ENCODE data around the gene OOSP4B. TPM values are rescaled to one million over a fixed set of nuclear protein-coding genes. Genes with fewer than 3 reads are reported as not detected.
"Not testable (repeated sequence)": the region's sequence is repeated elsewhere in the genome, so short reads cannot be mapped to it uniquely, and the experiment has no call there.

Gene OOSP4B
- not detected for total RNA-seq

GRCh38 chr11:60016881-60017280 lies at the start of gene OOSP4B:
OOSP4B (plus strand) TSS chr11:60017181.
- DNase-seq (ENCODE audit: low spot score in 2 of 2) (no peak), FAIRE-seq (no peak)

GRCh38 chr11:59967677-59968394 lies 49.1 kb upstream of the OOSP4B start:
- FAIRE-seq, result no peak

GRCh38 chr11:59968395-59968783 lies 48.6 kb upstream of the OOSP4B start:
- DNase-seq (ENCODE audit: low spot score in 2 of 2) (no peak), FAIRE-seq (no peak)

More at GRCh38 chr11:59967677-59968394, 49.1 kb upstream of the OOSP4B start:
- DNase-seq (ENCODE audit: low spot score in 2 of 2), result no peak

GRCh38 chr11:59973097-59973496 lies 43.9 kb upstream of the OOSP4B start:
- no peak for DNase-seq (ENCODE audit: low spot score in 2 of 2)
- no peak for FAIRE-seq

- DNase-seq (ENCODE audit: low spot score in 2 of 2) (no peak), FAIRE-seq (no peak)
These were observed 35.7 kb upstream of the OOSP4B start for GRCh38 chr11:59981106-59981770.

- not testable (repeated sequence) for DNase-seq (ENCODE audit: low spot score in 2 of 2); FAIRE-seq
These were observed 34.9 kb upstream of the OOSP4B start for GRCh38 chr11:59982037-59982436.

- DNase-seq (ENCODE audit: low spot score in 2 of 2), result no peak
- FAIRE-seq, result no peak
These were observed 33.8 kb upstream of the OOSP4B start for GRCh38 chr11:59983212-59983611.

- DNase-seq (ENCODE audit: low spot score in 2 of 2), result no peak
- no peak for FAIRE-seq
These were observed 32.6 kb upstream of the OOSP4B start for GRCh38 chr11:59984368-59984767.

- DNase-seq (ENCODE audit: low spot score in 2 of 2) (no peak), FAIRE-seq (peak; percentile 3)
These were observed 26.6 kb upstream of the OOSP4B start for GRCh38 chr11:59990421-59990820.

- no peak for FAIRE-seq
- DNase-seq (ENCODE audit: low spot score in 2 of 2), result no peak
These were observed 24.6 kb upstream of the OOSP4B start for GRCh38 chr11:59992425-59992824.

- FAIRE-seq (no peak), DNase-seq (ENCODE audit: low spot score in 2 of 2) (no peak)
These were observed 19.2 kb upstream of the OOSP4B start for GRCh38 chr11:59997800-59998199.

GRCh38 chr11:59999691-60000090 lies 17.3 kb upstream of the OOSP4B start:
- no peak for FAIRE-seq

GRCh38 chr11:60003729-60004128 lies 13.3 kb upstream of the OOSP4B start:
- FAIRE-seq, result no peak
- DNase-seq (ENCODE audit: low spot score in 2 of 2), result no peak

More at GRCh38 chr11:59999691-60000090, 17.3 kb upstream of the OOSP4B start:
- no peak for DNase-seq (ENCODE audit: low spot score in 2 of 2)

GRCh38 chr11:60005360-60005759 lies 11.6 kb upstream of the OOSP4B start:
- DNase-seq (ENCODE audit: low spot score in 2 of 2) (no peak), FAIRE-seq (no peak)

GRCh38 chr11:60018058-60018457 lies 1.1 kb downstream of the OOSP4B start:
- FAIRE-seq, result no peak
- no peak for DNase-seq (ENCODE audit: low spot score in 2 of 2)

GRCh38 chr11:60020376-60020775 lies 3.4 kb downstream of the OOSP4B start:
- not testable (repeated sequence) for FAIRE-seq; DNase-seq (ENCODE audit: low spot score in 2 of 2)

- no peak for DNase-seq (ENCODE audit: low spot score in 2 of 2)
These were observed 12.1 kb downstream of the OOSP4B start for GRCh38 chr11:60029015-60029632.

GRCh38 chr11:60040109-60040508 lies 23.1 kb downstream of the OOSP4B start, which contains the start of gene OOSP2:
OOSP2 (plus strand) TSS chr11:60040409; CDS start chr11:60040460, 51 bp downstream.
- DNase-seq (ENCODE audit: low spot score in 2 of 2) (no peak), FAIRE-seq (no peak)

More at GRCh38 chr11:60029015-60029632, 12.1 kb downstream of the OOSP4B start:
- FAIRE-seq, result no peak

- not testable (repeated sequence) for FAIRE-seq; DNase-seq (ENCODE audit: low spot score in 2 of 2)
These were observed 33.4 kb downstream of the OOSP4B start for GRCh38 chr11:60050422-60050821.

- not testable (repeated sequence) for DNase-seq (ENCODE audit: low spot score in 2 of 2); FAIRE-seq
These were observed 33.9 kb downstream of the OOSP4B start for GRCh38 chr11:60050839-60051238.

GRCh38 chr11:60056349-60056969 lies 39.5 kb downstream of the OOSP4B start, which contains the start of gene MS4A3:
MS4A3 (plus strand) TSS chr11:60056665; CDS start chr11:60061161, 4,496 bp downstream.
- FAIRE-seq (no peak), DNase-seq (ENCODE audit: low spot score in 2 of 2) (no peak)
